H1 (cell line): ENCODE measurements around the gene CASP9. TPM values are rescaled to one million over a fixed set of nuclear protein-coding genes. Genes with fewer than 3 reads are reported as not detected.

ENCODE experiments used
- CTCF ChIA-PET: fragments of 300-600 bp; sonication (Branson Sonifier 250); formaldehyde crosslinking; loops from one replicate; lab custom pipeline; 2021; ENCODE audit not compliant: partially characterized antibody; lab: Charles Lee
- POLR2A ChIA-PET: fragments of 300-600 bp; sonication (Branson Sonifier 250); formaldehyde crosslinking; loops from one replicate; lab custom pipeline; 2021; ENCODE audit warnings: inconsistent platforms; ENCODE audit not compliant: partially characterized antibody; lab: Charles Lee
- DNase-seq, 2 experiments: peaks; one replicate each; pipeline versions ENCODE4 v3.0.0 to v3.0.0-alpha.2; 2010 to 2022; ENCODE audit warnings: low spot score in 2 of 2, low read depth in 1 of 2, mixed read lengths in 1 of 2
- FAIRE-seq: peaks from 2 replicates; lab custom pipeline; 2011; peaks lifted over from hg19 to GRCh38; lab: Jason Lieb, UNC
- H2AFZ ChIP-seq: 2 replicates; pipeline ENCODE4 v1.8.1; 2012; ENCODE audit warnings: low read length, inconsistent platforms
- H2AK5ac ChIP-seq: 2 replicates; pipeline ENCODE4 v1.6.1; 2013; ENCODE audit warnings: low read depth, low read length
- H2BK120ac ChIP-seq: replicated peaks from 2 replicates; pipeline ENCODE3; 2013; ENCODE audit warnings: low read depth, low read length, inconsistent platforms
- H2BK12ac ChIP-seq: 2 replicates; pipeline ENCODE4 v1.6.1; 2013; ENCODE audit warnings: low read depth, low read length
- H2BK15ac ChIP-seq: 2 replicates; pipeline ENCODE4 v1.6.1; 2013; ENCODE audit warnings: low read length
- H2BK20ac ChIP-seq: 2 replicates; pipeline ENCODE4 v1.6.1; 2013; ENCODE audit warnings: low read length
- H2BK5ac ChIP-seq: 2 replicates; pipeline ENCODE4 v1.6.1; 2013; ENCODE audit warnings: low read depth, low read length
- H3K14ac ChIP-seq: 2 replicates; pipeline ENCODE4 v1.6.1; 2013; ENCODE audit warnings: inconsistent platforms; ENCODE audit not compliant: insufficient read length
- H3K18ac ChIP-seq: 2 replicates; pipeline ENCODE4 v1.6.1; 2013; ENCODE audit warnings: low read length; ENCODE audit errors: extremely low read depth
- H3K23ac ChIP-seq: 2 replicates; pipeline ENCODE4 v1.6.1; 2013; ENCODE audit warnings: inconsistent platforms; ENCODE audit not compliant: insufficient read length
- H3K23me2 ChIP-seq: 2 replicates; pipeline ENCODE4 v1.6.1; 2013; ENCODE audit warnings: low read depth, low read length
- H3K27ac ChIP-seq: 2 replicates; pipeline ENCODE4 v1.6.1; 2011; ENCODE audit warnings: low read depth, low read length, inconsistent platforms
- H3K27me3 ChIP-seq, 4 experiments: replicated peaks in 1 of 4; 1 replicate in 1 of 4; 2 replicates in 3 of 4; pipeline versions ENCODE4 v1.6.1 to v1.8.1; 2011 to 2013; ENCODE audit warnings: low read length in 3 of 4, mild to moderate bottlenecking in 3 of 4, inconsistent platforms in 2 of 4, mixed read lengths in 2 of 4, moderate library complexity in 1 of 4; ENCODE audit not compliant: control insufficient read depth in 3 of 4, insufficient read depth in 3 of 4; ENCODE audit errors: extremely low read depth in 1 of 4
- H3K36me3 ChIP-seq, 4 experiments: 2 replicates each; pipeline versions ENCODE4 v1.6.1 to v1.8.1; 2011 to 2013; ENCODE audit warnings: mild to moderate bottlenecking in 4 of 4, low read length in 3 of 4, moderate library complexity in 2 of 4, control low read depth in 1 of 4, inconsistent platforms in 1 of 4; ENCODE audit not compliant: insufficient read depth in 4 of 4, control insufficient read depth in 2 of 4
- H3K4ac ChIP-seq: replicated peaks from 2 replicates; pipeline ENCODE3; 2013; ENCODE audit warnings: low read length, low read depth, mixed read lengths, inconsistent platforms; ENCODE audit not compliant: insufficient read length
- H3K4me1 ChIP-seq, 4 experiments: replicated peaks in 1 of 4; 1 replicate in 1 of 4; 2 replicates in 3 of 4; pipeline versions ENCODE4 v1.6.1 to v1.8.1; 2011 to 2013; ENCODE audit warnings: low read length in 3 of 4, inconsistent platforms in 2 of 4, mixed read lengths in 1 of 4; ENCODE audit not compliant: insufficient read depth in 4 of 4, control insufficient read depth in 3 of 4
- H3K4me2 ChIP-seq, 2 experiments: 2 replicates each; pipeline versions ENCODE4 v1.6.1 to v1.8.1; 2011 to 2013; ENCODE audit warnings: low read depth in 2 of 2, low read length in 2 of 2, control low read depth in 1 of 2, inconsistent platforms in 1 of 2, mild to moderate bottlenecking in 1 of 2; ENCODE audit not compliant: insufficient read depth in 1 of 2
- H3K4me3 ChIP-seq, 4 experiments: fragments of 200-600, 300-600 bp in 1 of 4; sonication (generic), shearing (Covaris generic), sonication (Bioruptor Twin) in 1 of 4; 2 replicates each; pipeline versions ENCODE4 v1.5.1 to v1.8.1; 2011 to 2016; ENCODE audit warnings: low read length in 4 of 4, low read depth in 3 of 4, control low read depth in 2 of 4, inconsistent platforms in 2 of 4, mild to moderate bottlenecking in 2 of 4, mixed read lengths in 1 of 4, moderate library complexity in 1 of 4; ENCODE audit not compliant: insufficient read depth in 2 of 4; ENCODE audit errors: extremely low read depth in 1 of 4
- H3K56ac ChIP-seq: replicated peaks from 2 replicates; pipeline ENCODE3; 2013; ENCODE audit warnings: low read depth, mild to moderate bottlenecking, mixed read lengths, low read length, inconsistent platforms; ENCODE audit not compliant: insufficient read length
- H3K79me1 ChIP-seq: 2 replicates; pipeline ENCODE4 v1.6.1; 2013; ENCODE audit warnings: low read depth, low read length, control low read depth
- H3K79me2 ChIP-seq, 2 experiments: 2 replicates each; pipeline versions ENCODE4 v1.6.1 to v1.8.1; 2012 to 2013; ENCODE audit warnings: low read length in 2 of 2, mild to moderate bottlenecking in 2 of 2, inconsistent platforms in 1 of 2; ENCODE audit not compliant: insufficient read depth in 2 of 2, control insufficient read depth in 1 of 2
- H3K9ac ChIP-seq, 4 experiments: replicated peaks in 1 of 4; 1 replicate in 1 of 4; 2 replicates in 3 of 4; pipeline versions ENCODE4 v1.6.1 to v1.8.1; 2011 to 2013; ENCODE audit warnings: low read depth in 3 of 4, low read length in 3 of 4, control low read depth in 2 of 4, mild to moderate bottlenecking in 2 of 4, moderate library complexity in 2 of 4, inconsistent platforms in 1 of 4; ENCODE audit errors: extremely low read depth in 1 of 4
- H3K9me3 ChIP-seq, 2 experiments: 2 replicates each; pipeline versions ENCODE4 v1.6.1 to v1.8.1; 2012 to 2013; ENCODE audit warnings: mild to moderate bottlenecking in 2 of 2, moderate library complexity in 2 of 2, control low read depth in 1 of 2, inconsistent platforms in 1 of 2, low read depth in 1 of 2, low read length in 1 of 2, mixed read lengths in 1 of 2; ENCODE audit not compliant: insufficient read depth in 2 of 2
- H4K20me1 ChIP-seq, 2 experiments: replicated peaks in 1 of 2; 2 replicates each; pipeline versions ENCODE3 to v1.8.1; 2011 to 2013; ENCODE audit warnings: inconsistent platforms in 2 of 2, low read length in 2 of 2, mild to moderate bottlenecking in 1 of 2; ENCODE audit not compliant: insufficient read depth in 2 of 2, control insufficient read depth in 1 of 2
- H4K5ac ChIP-seq: 2 replicates; pipeline ENCODE4 v1.6.1; 2013; ENCODE audit warnings: low read length, low read depth, mixed read lengths, inconsistent platforms; ENCODE audit not compliant: insufficient read length
- H4K8ac ChIP-seq: 2 replicates; pipeline ENCODE4 v1.8.0; 2013; ENCODE audit warnings: mild to moderate bottlenecking, moderate library complexity, low read length, inconsistent platforms; ENCODE audit not compliant: insufficient read depth; ENCODE audit errors: extremely low read depth
- H4K91ac ChIP-seq: replicated peaks from 2 replicates; pipeline ENCODE3; 2013; ENCODE audit warnings: low read length, mixed read lengths, inconsistent platforms; ENCODE audit not compliant: insufficient read length
- TEAD4 ChIP-seq: IDR thresholded peaks from 2 replicates; pipeline ENCODE4 v1.6.1; 2012; ENCODE audit warnings: low read depth, low read length, inconsistent platforms, mixed read lengths
- WGBS, 2 experiments: shearing (Covaris generic) in 1 of 2; methylation state at CpG; one replicate each; pipeline versions ENCODE4 v1.1.6 to v1.1.7; 2013 to 2015; ENCODE audit warnings: low lambda C conversion rate in 2 of 2, mixed read lengths in 2 of 2, inconsistent platforms in 1 of 2, low coverage in 1 of 2, missing lambda C conversion rate in 1 of 2; ENCODE audit not compliant: insufficient replicate concordance in 2 of 2, insufficient coverage in 1 of 2, insufficient read length in 1 of 2; ENCODE audit errors: extremely low coverage in 1 of 2, missing lambda C conversion rate in 1 of 2; 5-methylcytosine and 5-hydroxymethylcytosine counted together
- polyA plus RNA-seq, 7 experiments: library from polyadenylated mRNA; depleted of rRNA in 3 of 7; stranded (reverse) in 5 of 7; unstranded in 2 of 7; fragments of >200 nt in 5 of 7; fragments of 200-250 nt in 2 of 7; gene quantifications; 1 replicate in 5 of 7; 2 replicates in 1 of 7; 4 replicates in 1 of 7; pipeline versions ENCODE4 v1.2.1 to v1.2.3, GENCODE V29; 2011 to 2013; ENCODE audit warnings: missing spikeins in 2 of 7, mixed read lengths in 2 of 7
- total RNA-seq: library from RNA; stranded (reverse); fragmentation: NEBNext Ultra II Directional; extraction: Animal tissue kit (Norgen Biotek cat#: 25700); gene quantifications from 2 replicates; pipeline ENCODE4 v1.2.1, GENCODE V29; 2021

The CASP9 gene
- total and polyA plus RNA-seq, 2 of the 8 experiments (the other 6 are each of a cell fraction or from before 2014, with no cell fraction given) = 14.8 to 36.3 TPM

DNA sequence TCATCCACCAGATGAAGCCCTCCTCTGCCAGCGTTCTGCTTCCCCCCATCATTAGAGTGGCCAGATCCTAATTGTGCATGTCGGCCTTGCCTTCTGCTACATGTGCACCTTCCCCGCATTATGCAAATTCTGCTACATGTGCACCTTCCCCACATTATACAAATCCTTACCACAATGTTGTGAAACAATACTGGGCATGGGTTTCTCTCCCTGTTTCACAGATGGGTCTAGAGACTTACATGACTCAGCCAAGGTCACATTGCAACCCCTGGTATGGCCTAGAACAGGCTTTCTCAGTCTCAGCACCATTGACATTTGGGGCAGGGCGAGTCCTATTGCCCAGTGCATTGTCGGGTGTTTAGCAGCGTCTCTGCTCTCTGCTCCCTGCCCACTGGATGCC is 68.5 kb downstream of the CASP9 start:
- no peak overlapping the region for H2BK12ac ChIP-seq
- H3K14ac ChIP-seq = no peak overlapping the region
- no peaks in the 10 kb centered on the region for H3K36me3 ChIP-seq
- no peak for TF ChIP-seq TEAD4
- no peak overlapping the region for H2AK5ac ChIP-seq
- H4K5ac ChIP-seq = no peak overlapping the region
- no peaks in the 10 kb centered on the region for H4K20me1 ChIP-seq
- WGBS, 2 experiments = 80% methylated on average over 6 of the region's 6 CpGs; no CpG with 5 or more reads in 1 of the 2 experiments
- no peak overlapping the region for H3K56ac ChIP-seq
- H3K9me3 ChIP-seq = no peaks in the 10 kb centered on the region
- no peak overlapping the region for H2BK5ac ChIP-seq
- H3K27ac ChIP-seq = no peak overlapping the region
- no peak overlapping the region for H4K91ac ChIP-seq
- no peaks in the 10 kb centered on the region for H3K79me1 ChIP-seq
- no peaks in the 10 kb centered on the region for H3K79me2 ChIP-seq
- H3K23me2 ChIP-seq = no peaks in the 10 kb centered on the region
- no peak overlapping the region for H3K18ac ChIP-seq
- no peak overlapping the region for H3K23ac ChIP-seq
- H2AFZ ChIP-seq = no peak overlapping the region
- H3K4me3 ChIP-seq = no peak overlapping the region
- no peak overlapping the region for H2BK20ac ChIP-seq
- ChIA-PET POLR2A (no interaction called here), CTCF (interaction anchor here (0.7 kb wide), 1 partner anchor 48 kb away, joined by 3 read pairs; no protein-coding TSS in a partner anchor)
- H3K4me2 ChIP-seq = no peak overlapping the region
- no peak overlapping the region for H2BK120ac ChIP-seq
- H3K27me3 ChIP-seq = no peaks in the 10 kb centered on the region
- no peaks in the 10 kb centered on the region for H3K4me1 ChIP-seq
- no peak for FAIRE-seq
- H3K4ac ChIP-seq = no peak overlapping the region
- no peak overlapping the region for H4K8ac ChIP-seq
- H3K9ac ChIP-seq = no peak overlapping the region
- no peak for DNase-seq
- H2BK15ac ChIP-seq = no peak overlapping the region
